Astrocyte of the spinal cord (primary cell): ENCODE data around the gene PLCD3.
"Not testable (repeated sequence)": the region's sequence is repeated elsewhere in the genome, so short reads cannot be mapped to it uniquely, and the experiment has no call there.

ENCODE experiments used
- DNase-seq: peaks from one replicate; pipeline ENCODE4 v3.0.0; 2011; ENCODE audit warnings: low read depth, low spot score
- H3K4me3 ChIP-seq: 2 replicates; pipeline ENCODE4 v1.5.1; 2011; ENCODE audit warnings: low read depth, mild to moderate bottlenecking, low read length, moderate library complexity
- CTCF ChIP-seq: IDR thresholded peaks from 2 replicates; pipeline ENCODE4 v1.5.1; 2012; ENCODE audit warnings: low read depth, mild to moderate bottlenecking, low read length, inconsistent platforms
- in situ Hi-C: cut with HindIII; loops from 2 replicates; pipeline ENCODE4 v1.10.0; 2017; ENCODE audit warnings: low sequenced_read_pairs

The PLCD3 gene

GRCh38 chr17:45129426-45129939 is 2.8 kb downstream of the PLCD3 start:
- TF ChIP-seq CTCF = no peak
- in situ Hi-C loops = no loop called here
- H3K4me3 ChIP-seq = no peak overlapping the region
- DNase-seq = no peak

GRCh38 chr17:45128989-45129388 is 3.3 kb downstream of the PLCD3 start:
- in situ Hi-C loops = no loop called here
- TF ChIP-seq CTCF = no peak
- DNase-seq = no peak
- H3K4me3 ChIP-seq = no peak overlapping the region

- no peak overlapping the region for H3K4me3 ChIP-seq
- TF ChIP-seq CTCF = no peak
- DNase-seq = no peak
- in situ Hi-C loops = no loop called here
Observed at GRCh38 chr17:45128331-45128730, 4.0 kb downstream of the PLCD3 start.

- no peak for TF ChIP-seq CTCF
- peak; percentile 46 for DNase-seq
- in situ Hi-C loops = no loop called here
- H3K4me3 ChIP-seq = no peak overlapping the region
Observed at GRCh38 chr17:45127548-45128300, 4.6 kb downstream of the PLCD3 start.

- TF ChIP-seq CTCF = no peak
- in situ Hi-C loops = no loop called here
- DNase-seq = no peak
- no peak overlapping the region for H3K4me3 ChIP-seq
Observed at GRCh38 chr17:45127207-45127547, 5.1 kb downstream of the PLCD3 start.

GRCh38 chr17:45125509-45125908 is 6.8 kb downstream of the PLCD3 start:
- in situ Hi-C loops = no loop called here
- H3K4me3 ChIP-seq = no peak overlapping the region

GRCh38 chr17:45124797-45125122 is 7.6 kb downstream of the PLCD3 start:
- DNase-seq, in situ Hi-C loops, H3K4me3 ChIP-seq: not testable (repeated sequence)

More at GRCh38 chr17:45125509-45125908, 6.8 kb downstream of the PLCD3 start:
- DNase-seq = no peak
- TF ChIP-seq CTCF = no peak
